Measurements from ENCODE around the gene HPN. TPM values are rescaled to one million over a fixed set of nuclear protein-coding genes. Genes with fewer than 3 reads are reported as not detected.

Gene HPN
- total RNA-seq, 1 experiment from 2014 or later, result 10.6 TPM

- Histone ChIP-seq H4K8ac (replicated peaks; ENCODE audit: insufficient read length, low read depth, low read length) (no peak overlapping the region), H4K20me1 (ENCODE audit: control insufficient read depth, insufficient read depth, insufficient read length) (peaks cover 7% of the 10 kb centered on the region), H3K9me3 (ENCODE audit: control insufficient read depth, low read depth, low read length) (no peaks in the 10 kb centered on the region), H3K23ac (ENCODE audit: insufficient read length, low read depth, low read length) (no peak overlapping the region), H3K79me1 (ENCODE audit: insufficient read depth, low read depth, low read length, poor library complexity, severe bottlenecking) (no peaks in the 10 kb centered on the region), H2BK15ac (ENCODE audit: low read depth, low read length) (no peak overlapping the region), H2AK5ac (ENCODE audit: insufficient read length, low read length) (no peak overlapping the region), H3K4ac (ENCODE audit: low read depth, low read length) (no peak overlapping the region), H3K4me1 (ENCODE audit: insufficient read depth, low read length) (no peaks in the 10 kb centered on the region), H2BK5ac (ENCODE audit: insufficient read length, low read length) (no peak overlapping the region), H4K5ac (ENCODE audit: insufficient read length, low read depth, low read length) (no peak overlapping the region), H3K27me3 (ENCODE audit: insufficient read depth, low read length) (no peaks in the 10 kb centered on the region), H3K27ac (ENCODE audit: insufficient read length, low read depth, low read length) (no peak overlapping the region), H3K14ac (ENCODE audit: insufficient read depth, low read length) (no peak overlapping the region; the same call in 1 of the 2 replicates), H3T11ph (ENCODE audit: low read length) (no peak overlapping the region), H3K79me2 (ENCODE audit: insufficient read depth, low read length) (no peaks in the 10 kb centered on the region), H3K4me2 (ENCODE audit: insufficient read depth, insufficient read length, low read length) (no peak overlapping the region), H2AFZ (ENCODE audit: low read length) (no peak overlapping the region), H3K56ac (ENCODE audit: insufficient read length, low read depth, low read length) (no peak overlapping the region), H4K91ac (ENCODE audit: insufficient read length, low read depth, low read length) (no peak overlapping the region), H2BK12ac (ENCODE audit: insufficient read length, low read depth, low read length) (no peak overlapping the region), H3K18ac (ENCODE audit: insufficient read length, low read depth, low read length) (no peak overlapping the region), H3K9ac (ENCODE audit: extremely low read depth, insufficient read length, low read length) (no peak overlapping the region), H2BK120ac (ENCODE audit: low read depth, low read length, poor library complexity, severe bottlenecking) (no peak overlapping the region), H2BK20ac (ENCODE audit: low read depth, low read length, poor library complexity, severe bottlenecking) (no peak overlapping the region), H3K23me2 (ENCODE audit: insufficient read length, low read depth, low read length, poor library complexity, severe bottlenecking) (no peaks in the 10 kb centered on the region)
- H3K4me3 Mint-ChIP-seq, result no peak overlapping the region
- peaks cover 0 to 6% of the 10 kb centered on the region in 2 experiments; a peak in 3 of 5 replicates for H3K9me3 Mint-ChIP-seq
- peaks cover 5 to 12% of the 10 kb centered on the region in 2 experiments for H3K4me1 Mint-ChIP-seq
- peaks cover 0 to 2% (median 0%) of the 10 kb centered on the region in 3 experiments; a peak in 2 of 7 replicates for H3K36me3 Mint-ChIP-seq (ENCODE audit: insufficient read depth in 1 of 3, low read depth in 3 of 3)
- no peak for TF ChIP-seq CTCF (conservative IDR thresholded peaks at IDR 0.05)
- H3K27ac Mint-ChIP-seq, result no peak overlapping the region
- DNase-seq, result no peak
- H3K27me3 Mint-ChIP-seq (ENCODE audit: low read depth), result no peaks in the 10 kb centered on the region; the same call in 1 of the 2 replicates
- WGBS (ENCODE audit: extremely low coverage, insufficient read length, low lambda C conversion rate), result no CpG with 5 or more reads among the region's 30 CpGs
Measured at GRCh38 chr19:35105411-35106290, 64.1 kb downstream of the HPN start.

Measured in H9 (cell line).